ENCODE results near the gene BROX.

BROX gene

GRCh38 chr1:222730866-222731265, 18.5 kb downstream of the BROX start:
- Histone ChIP-seq H3K27me3 (ENCODE audit: low read length) (no peaks in the 10 kb centered on the region), H3K9me3 (ENCODE audit: insufficient read depth, low read length) (no peaks in the 10 kb centered on the region), H3K4me2 (ENCODE audit: low read depth, low read length, poor library complexity, severe bottlenecking) (no peak overlapping the region), H3K27ac (ENCODE audit: low read depth, low read length) (no peak overlapping the region), H3K9ac (ENCODE audit: low read length) (no peak overlapping the region), H3K9me2 (replicated peaks; ENCODE audit: insufficient read depth, low read length) (no peaks in the 10 kb centered on the region), H3K36me3 (ENCODE audit: low read length) (peaks cover 66% of the 10 kb centered on the region), H2AFZ (ENCODE audit: low read depth, low read length, severe bottlenecking) (no peak overlapping the region), H3F3A (ENCODE audit: insufficient read depth) (peaks cover 30% of the 10 kb centered on the region), H3K4me3 (ENCODE audit: insufficient read depth, low read length, poor library complexity, severe bottlenecking) (no peak overlapping the region), H4K20me1 (ENCODE audit: low read depth, low read length) (peaks cover 16% of the 10 kb centered on the region; the same call in 1 of the 2 replicates), H3K79me2 (ENCODE audit: insufficient read depth, low read length) (no peaks in the 10 kb centered on the region)
- no peak for TF ChIP-seq CTCF (IDR thresholded peaks at IDR 0.05; ENCODE audit: insufficient read depth, low read length, poor library complexity, severe bottlenecking)
- TF ChIP-seq EZH2phosphoT487 (conservative IDR thresholded peaks at IDR 0.05; ENCODE audit: low read length): no peak

- H4K20me1 ChIP-seq (ENCODE audit: low read depth, low read length): peaks cover 16% of the 10 kb centered on the region; the same call in 1 of the 2 replicates
- no peaks in the 10 kb centered on the region for H3K9me2 ChIP-seq (replicated peaks; ENCODE audit: insufficient read depth, low read length)
- H3K4me2 ChIP-seq (ENCODE audit: low read depth, low read length, poor library complexity, severe bottlenecking): peak overlapping the region; percentile 63
- H3K79me2 ChIP-seq (ENCODE audit: insufficient read depth, low read length): no peaks in the 10 kb centered on the region
- peaks cover 30% of the 10 kb centered on the region for H3F3A ChIP-seq (ENCODE audit: insufficient read depth)
- TF ChIP-seq CTCF (IDR thresholded peaks at IDR 0.05; ENCODE audit: insufficient read depth, low read length, poor library complexity, severe bottlenecking): no peak
- TF ChIP-seq EZH2phosphoT487 (conservative IDR thresholded peaks at IDR 0.05; ENCODE audit: low read length): no peak
- peak overlapping the region; percentile 90 for H3K27ac ChIP-seq (ENCODE audit: low read depth, low read length)
- no peak overlapping the region for H2AFZ ChIP-seq (ENCODE audit: low read depth, low read length, severe bottlenecking)
- H3K9ac ChIP-seq (ENCODE audit: low read length): no peak overlapping the region
- peaks cover 61% of the 10 kb centered on the region for H3K36me3 ChIP-seq (ENCODE audit: low read length)
- no peaks in the 10 kb centered on the region for H3K27me3 ChIP-seq (ENCODE audit: low read length)
- no peaks in the 10 kb centered on the region for H3K9me3 ChIP-seq (ENCODE audit: insufficient read depth, low read length)
- H3K4me3 ChIP-seq (ENCODE audit: insufficient read depth, low read length, poor library complexity, severe bottlenecking): no peak overlapping the region
These were observed 20.1 kb downstream of the BROX start for GRCh38 chr1:222732216-222733159.

GRCh38 chr1:222734740-222735139, 22.4 kb downstream of the BROX start:
- Histone ChIP-seq H4K20me1 (ENCODE audit: low read depth, low read length) (peaks cover 16% of the 10 kb centered on the region; the same call in 1 of the 2 replicates), H3F3A (ENCODE audit: insufficient read depth) (peaks cover 30% of the 10 kb centered on the region), H2AFZ (ENCODE audit: low read depth, low read length, severe bottlenecking) (no peak overlapping the region), H3K4me3 (ENCODE audit: insufficient read depth, low read length, poor library complexity, severe bottlenecking) (no peak overlapping the region), H3K9me2 (replicated peaks; ENCODE audit: insufficient read depth, low read length) (no peaks in the 10 kb centered on the region), H3K27me3 (ENCODE audit: low read length) (no peaks in the 10 kb centered on the region), H3K4me2 (ENCODE audit: low read depth, low read length, poor library complexity, severe bottlenecking) (no peak overlapping the region), H3K9me3 (ENCODE audit: insufficient read depth, low read length) (no peaks in the 10 kb centered on the region), H3K9ac (ENCODE audit: low read length) (no peak overlapping the region), H3K27ac (ENCODE audit: low read depth, low read length) (no peak overlapping the region), H3K79me2 (ENCODE audit: insufficient read depth, low read length) (no peaks in the 10 kb centered on the region), H3K36me3 (ENCODE audit: low read length) (peaks cover 41% of the 10 kb centered on the region)
- TF ChIP-seq CTCF (IDR thresholded peaks at IDR 0.05; ENCODE audit: insufficient read depth, low read length, poor library complexity, severe bottlenecking) (no peak), EZH2phosphoT487 (conservative IDR thresholded peaks at IDR 0.05; ENCODE audit: low read length) (no peak)
